Cardiac fibroblast (primary cell): ENCODE measurements around the gene CHN2.

Experiments used
- DNase-seq, 2 donors: peaks; one replicate each; pipeline versions ENCODE4 v3.0.0 to v3.0.0-alpha.2; 2010; ENCODE audit warnings: low read depth in 2 of 2
- H3K4me3 ChIP-seq, 2 donors: replicated peaks in 1 of 2; 1 replicate in 1 of 2; 2 replicates in 1 of 2; pipeline ENCODE4 v1.5.1; 2011; ENCODE audit warnings: low read depth in 2 of 2, low read length in 2 of 2, mild to moderate bottlenecking in 2 of 2, moderate library complexity in 1 of 2
- CTCF ChIP-seq: IDR thresholded peaks from one replicate; pipeline ENCODE4 v1.5.1; 2011; ENCODE audit warnings: low read depth, mild to moderate bottlenecking, low read length, inconsistent platforms

The CHN2 gene

GRCh38 chr7:29194206-29194593 is 375 bp upstream of the CHN2 start:
- peak in 1 of 2 donors; percentile 7 for DNase-seq
- H3K4me3 ChIP-seq: peak overlapping the region; percentile 54 to 67
- TF ChIP-seq CTCF: no peak

- DNase-seq: no peak
- TF ChIP-seq CTCF: no peak
- H3K4me3 ChIP-seq: no peak overlapping the region
Measured at GRCh38 chr7:29196191-29196590, 1.6 kb downstream of the CHN2 start.

- no peak for DNase-seq
- no peak for TF ChIP-seq CTCF
- H3K4me3 ChIP-seq: no peak overlapping the region
Measured at GRCh38 chr7:29196971-29197595, 2.5 kb downstream of the CHN2 start.

GRCh38 chr7:29197916-29198315 is 3.3 kb downstream of the CHN2 start:
- no peak for TF ChIP-seq CTCF
- no peak for DNase-seq
- no peak overlapping the region for H3K4me3 ChIP-seq

GRCh38 chr7:29199776-29200175 is 5.2 kb downstream of the CHN2 start:
- H3K4me3 ChIP-seq: no peak overlapping the region
- no peak for DNase-seq
- no peak for TF ChIP-seq CTCF

GRCh38 chr7:29202651-29203069 is 8.1 kb downstream of the CHN2 start:
- no peak overlapping the region for H3K4me3 ChIP-seq
- no peak for TF ChIP-seq CTCF
- no peak for DNase-seq
